Activated CD4-positive, alpha-beta memory T cell treated with anti-CD3 and anti-CD28 coated beads, Interleukin-2, amount 10 ng/mL, durations not matched to agents 7 days and 5 days (primary cell): ENCODE results near the gene FDPS. TPM values are rescaled to one million over a fixed set of nuclear protein-coding genes. Genes with fewer than 3 reads are reported as not detected.

ENCODE experiments used
- CTCF ChIA-PET: fragments of 350-600 bp; sonication (Branson Sonifier 250); formaldehyde crosslinking; loops from one replicate; lab custom pipeline; 2021; ENCODE audit warnings: antibody characterized with exemption, inconsistent platforms; lab: Charles Lee
- POLR2A ChIA-PET: fragments of 350-600 bp; sonication (Branson Sonifier 250); formaldehyde crosslinking; loops from one replicate; lab custom pipeline; 2021; ENCODE audit warnings: antibody characterized with exemption; lab: Charles Lee
- DNase-seq: peaks from one replicate; pipeline ENCODE4 v3.0.0-alpha.2; 2020
- H3K27ac Mint-ChIP-seq: one replicate; pipeline ENCODE4 v1.8.0; 2021; ENCODE audit warnings: mild to moderate bottlenecking, mixed read lengths
- H3K27me3 Mint-ChIP-seq: one replicate; pipeline ENCODE4 v1.8.0; 2021; ENCODE audit warnings: mixed read lengths
- H3K36me3 Mint-ChIP-seq: one replicate; pipeline ENCODE4 v1.8.0; 2021; ENCODE audit warnings: low read depth, mixed read lengths
- H3K4me1 Mint-ChIP-seq: one replicate; pipeline ENCODE4 v1.8.0; 2021; ENCODE audit warnings: mixed read lengths
- H3K4me3 Mint-ChIP-seq: one replicate; pipeline ENCODE4 v1.8.0; 2021; ENCODE audit warnings: mild to moderate bottlenecking, mixed read lengths
- H3K9me3 Mint-ChIP-seq: one replicate; pipeline ENCODE4 v1.8.0; 2021; ENCODE audit warnings: mixed read lengths
- total RNA-seq, 2 experiments: library from RNA; stranded (reverse); gene quantifications; one replicate each; pipeline ENCODE4 v1.2.3, GENCODE V29; 2021

FDPS gene
- total RNA-seq, 2 experiments from 2014 or later: 350 to 352 TPM

DNA sequence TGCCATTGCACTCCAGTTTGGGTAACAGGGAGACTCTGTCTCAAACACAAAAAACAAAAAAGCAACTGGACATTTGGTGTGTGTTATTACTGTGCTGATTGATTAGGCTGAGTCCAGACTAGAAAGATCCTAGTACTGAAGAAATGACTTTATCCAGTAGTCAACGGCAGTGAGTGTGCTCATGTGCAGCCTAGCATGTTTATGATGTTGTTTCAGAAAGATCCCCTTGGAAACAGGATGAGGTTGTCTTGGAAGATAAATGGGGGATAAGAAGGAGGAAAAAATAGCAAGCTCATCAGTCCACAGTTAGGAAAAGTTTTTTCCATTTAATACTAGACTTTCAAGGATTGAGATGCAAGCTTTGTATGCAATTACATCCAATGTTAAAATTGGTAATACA lies 26.3 kb downstream of the FDPS start:
- Mint-ChIP-seq H3K27ac (no peak overlapping the region), H3K4me1 (peaks cover 4% of the 10 kb centered on the region), H3K27me3 (no peaks in the 10 kb centered on the region), H3K36me3 (peaks cover 54% of the 10 kb centered on the region), H3K9me3 (no peaks in the 10 kb centered on the region), H3K4me3 (no peak overlapping the region)
- ChIA-PET CTCF (no interaction called here), POLR2A (interaction anchor here (1.2 kb wide), 1 partner anchor 11 kb away, joined by 3 read pairs; no protein-coding TSS in a partner anchor)
- DNase-seq: no peak

DNA sequence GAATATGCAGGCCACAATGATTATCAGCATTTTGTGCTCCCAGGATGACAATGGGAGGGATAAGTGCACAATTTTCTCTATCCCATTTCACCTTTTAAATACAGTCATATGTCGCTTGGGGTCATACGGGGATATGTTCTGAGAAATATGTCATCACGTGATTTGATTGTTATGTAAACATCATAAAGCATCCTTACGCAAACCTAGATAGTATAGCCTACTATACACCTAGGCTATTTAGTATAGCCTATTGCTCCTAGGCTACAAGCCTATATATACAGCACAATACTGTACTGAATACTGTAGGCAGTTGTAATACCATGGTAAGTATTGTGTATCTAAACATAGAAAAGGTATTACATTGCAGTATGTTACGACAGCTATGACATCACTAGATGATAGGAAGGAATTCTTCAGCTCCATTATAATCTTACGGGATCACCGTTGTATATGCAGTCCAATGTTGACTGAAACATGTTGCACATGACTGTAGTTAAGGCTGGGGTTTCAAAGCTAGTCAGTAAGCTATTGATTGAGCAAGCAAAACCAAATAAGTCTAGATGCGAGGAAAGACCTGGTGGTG lies 30.9 kb downstream of the FDPS start:
- no peaks in the 10 kb centered on the region for H3K27me3 Mint-ChIP-seq
- H3K27ac Mint-ChIP-seq: no peak overlapping the region
- no peak overlapping the region for H3K4me3 Mint-ChIP-seq
- no peaks in the 10 kb centered on the region for H3K9me3 Mint-ChIP-seq
- POLR2A ChIA-PET: interaction anchor here (1.0 kb wide), 1 partner anchor 196 kb away, joined by 3 read pairs; no protein-coding TSS in a partner anchor
- CTCF ChIA-PET: interaction anchor here (0.7 to 4.0 kb wide), 4 partner anchors 11 to 196 kb away, joined by 3 to 17 read pairs (median 4); no protein-coding TSS in a partner anchor
- H3K4me1 Mint-ChIP-seq: no peaks in the 10 kb centered on the region
- peaks cover 68% of the 10 kb centered on the region for H3K36me3 Mint-ChIP-seq
- DNase-seq: no peak

GRCh38 chr1:155342842-155343241 lies 34.2 kb downstream of the FDPS start:
- Mint-ChIP-seq H3K4me1 (no peaks in the 10 kb centered on the region), H3K4me3 (no peak overlapping the region), H3K36me3 (peaks cover 65% of the 10 kb centered on the region), H3K27ac (no peak overlapping the region), H3K27me3 (no peaks in the 10 kb centered on the region), H3K9me3 (no peaks in the 10 kb centered on the region)
- ChIA-PET POLR2A (interaction anchor here (0.6 kb wide), 1 partner anchor 18 kb away, joined by 3 read pairs; no protein-coding TSS in a partner anchor), CTCF (interaction anchor here (0.6 to 0.9 kb wide), 2 partner anchors 29 to 91 kb away, joined by 3 read pairs; no protein-coding TSS in a partner anchor)
- DNase-seq: no peak

GRCh38 chr1:155352631-155353030 lies 44.0 kb downstream of the FDPS start:
- POLR2A ChIA-PET: no interaction called here

DNA sequence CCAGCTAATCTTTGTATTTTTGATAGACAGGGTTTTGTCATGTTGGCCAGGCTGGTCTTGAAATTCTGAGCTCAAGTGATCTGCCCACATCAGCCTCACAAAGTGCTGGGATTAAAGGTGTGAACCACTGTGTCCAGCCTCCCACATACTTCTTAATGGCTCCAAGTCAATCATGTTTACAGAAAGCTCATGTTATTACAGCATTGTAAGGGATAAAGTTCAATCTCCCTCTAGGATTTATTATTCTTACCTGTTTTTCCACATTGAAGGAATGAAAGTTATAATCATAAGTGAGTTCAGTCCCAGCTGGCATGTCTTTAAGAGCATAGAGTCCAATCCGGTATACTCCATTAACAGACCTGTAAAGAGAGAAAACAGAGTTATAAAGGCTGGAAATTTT lies 51.4 kb downstream of the FDPS start:
- no peaks in the 10 kb centered on the region for H3K4me1 Mint-ChIP-seq
- H3K36me3 Mint-ChIP-seq: peaks cover 33% of the 10 kb centered on the region
- H3K9me3 Mint-ChIP-seq: no peaks in the 10 kb centered on the region
- POLR2A ChIA-PET: no interaction called here
- DNase-seq: no peak
- H3K4me3 Mint-ChIP-seq: no peak overlapping the region
- no peaks in the 10 kb centered on the region for H3K27me3 Mint-ChIP-seq
- CTCF ChIA-PET: interaction anchor here (0.7 kb wide), 1 partner anchor 526 kb away, joined by 3 read pairs; no protein-coding TSS in a partner anchor
- H3K27ac Mint-ChIP-seq: no peak overlapping the region

More at GRCh38 chr1:155352631-155353030, 44.0 kb downstream of the FDPS start:
- no peak for DNase-seq
- H3K4me1 Mint-ChIP-seq: no peaks in the 10 kb centered on the region
- H3K9me3 Mint-ChIP-seq: no peaks in the 10 kb centered on the region
- H3K36me3 Mint-ChIP-seq: peaks cover 61% of the 10 kb centered on the region
- H3K27ac Mint-ChIP-seq: no peak overlapping the region
- no peak overlapping the region for H3K4me3 Mint-ChIP-seq
- no peaks in the 10 kb centered on the region for H3K27me3 Mint-ChIP-seq
- CTCF ChIA-PET: interaction anchor here (0.9 kb wide), 1 partner anchor 29 kb away, joined by 3 read pairs; no protein-coding TSS in a partner anchor

Other genes starting within 250 kb of the FDPS start
- gene EFNA4, start 245.1 kb upstream of the FDPS start, total RNA-seq: 1 to 10 TPM; 6.6 to 8.5 TPM
- gene EFNA3, start 230.0 kb upstream of the FDPS start, total RNA-seq: 1 to 10 TPM; 3.9 to 4.9 TPM
- not detected for gene EFNA1, start 181.0 kb upstream of the FDPS start, total RNA-seq
- gene SLC50A1, start 173.0 kb upstream of the FDPS start, total RNA-seq: 10 to 100 TPM; 50.4 to 52.6 TPM
- 10 to 100 TPM; 80.2 to 80.6 TPM for gene DPM3, start 168.3 kb upstream of the FDPS start, total RNA-seq
- 100 to 1,000 TPM; 203 to 224 TPM for gene KRTCAP2, start 135.6 kb upstream of the FDPS start, total RNA-seq
- 10 to 100 TPM; 17.8 to 18.3 TPM for gene TRIM46, start 135.0 kb upstream of the FDPS start, total RNA-seq
- 10 to 100 TPM; 30.7 to 32.3 TPM for gene THBS3, start 101.0 kb upstream of the FDPS start, total RNA-seq
- gene MTX1, start 100.2 kb upstream of the FDPS start, total RNA-seq: 10 to 100 TPM; 41.2 to 43.1 TPM
- 10 to 100 TPM; 26.3 to 27.3 TPM for gene ENTREP3, start 53.4 kb upstream of the FDPS start, total RNA-seq
- 10 to 100 TPM; 87.5 to 91.9 TPM for gene SCAMP3, start 46.5 kb upstream of the FDPS start, total RNA-seq
- gene CLK2, start 35.4 kb upstream of the FDPS start, total RNA-seq: 10 to 100 TPM; 78.0 to 82.0 TPM
- gene HCN3, start 31.4 kb upstream of the FDPS start, total RNA-seq: 1 to 10 TPM; 3.7 to 4.9 TPM
- gene PKLR, start 7.4 kb upstream of the FDPS start, total RNA-seq: not detected
- 10 to 100 TPM; 24.6 to 26.2 TPM for gene RUSC1, start 12.0 kb downstream of the FDPS start, total RNA-seq